OCI-LY3 (cell line): ENCODE measurements around the gene SOX18.

Source experiments
- EZH2phosphoT487 ChIP-seq: fragments of 200-600 bp; shearing (Covaris generic); IDR thresholded peaks from 2 replicates; pipeline ENCODE4 v1.6.1; 2018; ENCODE audit warnings: antibody characterized with exemption, mixed run types, low read depth
- TF ChIP-seq, protein P1 (sequence below): fragments of 200-600, 300-600 bp; sonication (generic); IDR thresholded peaks from 2 replicates; pipeline ENCODE4 v1.5.1; 2014; ENCODE audit warnings: antibody characterized with exemption, low read length, low read depth

DNA sequence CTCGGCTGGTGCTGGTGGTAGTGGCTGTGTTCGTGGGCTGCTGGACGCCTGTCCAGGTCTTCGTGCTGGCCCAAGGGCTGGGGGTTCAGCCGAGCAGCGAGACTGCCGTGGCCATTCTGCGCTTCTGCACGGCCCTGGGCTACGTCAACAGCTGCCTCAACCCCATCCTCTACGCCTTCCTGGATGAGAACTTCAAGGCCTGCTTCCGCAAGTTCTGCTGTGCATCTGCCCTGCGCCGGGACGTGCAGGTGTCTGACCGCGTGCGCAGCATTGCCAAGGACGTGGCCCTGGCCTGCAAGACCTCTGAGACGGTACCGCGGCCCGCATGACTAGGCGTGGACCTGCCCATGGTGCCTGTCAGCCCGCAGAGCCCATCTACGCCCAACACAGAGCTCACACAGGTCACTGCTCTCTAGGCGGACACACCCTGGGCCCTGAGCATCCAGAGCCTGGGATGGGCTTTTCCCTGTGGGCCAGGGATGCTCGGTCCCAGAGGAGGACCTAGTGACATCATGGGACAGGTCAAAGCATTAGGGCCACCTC lies 49.1 kb upstream of the SOX18 start:
- TF ChIP-seq, protein P1, sequence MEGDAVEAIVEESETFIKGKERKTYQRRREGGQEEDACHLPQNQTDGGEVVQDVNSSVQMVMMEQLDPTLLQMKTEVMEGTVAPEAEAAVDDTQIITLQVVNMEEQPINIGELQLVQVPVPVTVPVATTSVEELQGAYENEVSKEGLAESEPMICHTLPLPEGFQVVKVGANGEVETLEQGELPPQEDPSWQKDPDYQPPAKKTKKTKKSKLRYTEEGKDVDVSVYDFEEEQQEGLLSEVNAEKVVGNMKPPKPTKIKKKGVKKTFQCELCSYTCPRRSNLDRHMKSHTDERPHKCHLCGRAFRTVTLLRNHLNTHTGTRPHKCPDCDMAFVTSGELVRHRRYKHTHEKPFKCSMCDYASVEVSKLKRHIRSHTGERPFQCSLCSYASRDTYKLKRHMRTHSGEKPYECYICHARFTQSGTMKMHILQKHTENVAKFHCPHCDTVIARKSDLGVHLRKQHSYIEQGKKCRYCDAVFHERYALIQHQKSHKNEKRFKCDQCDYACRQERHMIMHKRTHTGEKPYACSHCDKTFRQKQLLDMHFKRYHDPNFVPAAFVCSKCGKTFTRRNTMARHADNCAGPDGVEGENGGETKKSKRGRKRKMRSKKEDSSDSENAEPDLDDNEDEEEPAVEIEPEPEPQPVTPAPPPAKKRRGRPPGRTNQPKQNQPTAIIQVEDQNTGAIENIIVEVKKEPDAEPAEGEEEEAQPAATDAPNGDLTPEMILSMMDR, result no peak
- TF ChIP-seq EZH2phosphoT487, result no peak
